GM21515 (cell line): ENCODE data around the gene IGFN1.

ENCODE experiments used
- ATAC-seq: cut with Tn5 transposase; IDR thresholded peaks from one replicate; pipeline ENCODE4 v1.9.1; 2021; ENCODE audit not compliant: unreplicated experiment

The IGFN1 gene

GRCh38 chr1:201261771-201262547 is 71.3 kb downstream of the IGFN1 start:
- no peak for ATAC-seq

GRCh38 chr1:201262963-201263608 is 72.5 kb downstream of the IGFN1 start:
- no peak for ATAC-seq

GRCh38 chr1:201264072-201264471 is 73.4 kb downstream of the IGFN1 start:
- no peak for ATAC-seq

GRCh38 chr1:201264554-201264953 is 73.9 kb downstream of the IGFN1 start:
- no peak for ATAC-seq

- no peak for ATAC-seq
Observed at GRCh38 chr1:201265756-201266155, 75.1 kb downstream of the IGFN1 start.

GRCh38 chr1:201266276-201266675 is 75.7 kb downstream of the IGFN1 start:
- no peak for ATAC-seq

- ATAC-seq: no peak
Observed at GRCh38 chr1:201266774-201267173, 76.2 kb downstream of the IGFN1 start.

GRCh38 chr1:201267481-201268229 is 77.0 kb downstream of the IGFN1 start:
- no peak for ATAC-seq

- ATAC-seq: no peak
Observed at GRCh38 chr1:201268604-201269151, 78.1 kb downstream of the IGFN1 start.

GRCh38 chr1:201269281-201269680 is 78.7 kb downstream of the IGFN1 start:
- no peak for ATAC-seq

GRCh38 chr1:201269900-201270410 is 79.3 kb downstream of the IGFN1 start:
- ATAC-seq: no peak

GRCh38 chr1:201270616-201271390 is 80.2 kb downstream of the IGFN1 start:
- ATAC-seq: no peak

GRCh38 chr1:201272799-201273198 is 82.2 kb downstream of the IGFN1 start:
- no peak for ATAC-seq

GRCh38 chr1:201274616-201275252 is 84.1 kb downstream of the IGFN1 start:
- ATAC-seq: no peak

- no peak for ATAC-seq
Observed at GRCh38 chr1:201275253-201275666, 84.6 kb downstream of the IGFN1 start.

GRCh38 chr1:201276891-201277290 is 86.3 kb downstream of the IGFN1 start:
- no peak for ATAC-seq

- ATAC-seq: no peak
Observed at GRCh38 chr1:201277441-201277840, 86.8 kb downstream of the IGFN1 start.
